GM18520 (cell line): ENCODE data around the gene GAGE12J.
"Not testable (repeated sequence)": the region's sequence is repeated elsewhere in the genome, so short reads cannot be mapped to it uniquely, and the experiment has no call there.

Source experiments
- ATAC-seq: cut with Tn5 transposase; IDR thresholded peaks from one replicate; pipeline ENCODE4 v1.9.1; 2021; ENCODE audit not compliant: unreplicated experiment

GAGE12J gene

GRCh38 chrX:49321737-49322136 is at the start of gene GAGE12J:
Gene GAGE12J (plus strand): TSS chrX:49322037. CDS start chrX:49323194, 1,157 bp downstream.
- ATAC-seq: not testable (repeated sequence)

GRCh38 chrX:49272421-49272820 is 49.4 kb upstream of the GAGE12J start:
- ATAC-seq: no peak

- no peak for ATAC-seq
Measured at GRCh38 chrX:49273181-49273727, 48.6 kb upstream of the GAGE12J start.

- ATAC-seq: no peak
Measured at GRCh38 chrX:49276207-49276606, 45.6 kb upstream of the GAGE12J start.

- no peak for ATAC-seq
Measured at GRCh38 chrX:49276671-49277534, 44.9 kb upstream of the GAGE12J start.

- ATAC-seq: no peak
Measured at GRCh38 chrX:49277535-49277830, 44.4 kb upstream of the GAGE12J start.

GRCh38 chrX:49278081-49278480 is 43.8 kb upstream of the GAGE12J start:
- ATAC-seq: no peak

- no peak for ATAC-seq
Measured at GRCh38 chrX:49282647-49283011, 39.2 kb upstream of the GAGE12J start.

- ATAC-seq: no peak
Measured at GRCh38 chrX:49284212-49284611, 37.6 kb upstream of the GAGE12J start.

- no peak for ATAC-seq
Measured at GRCh38 chrX:49286136-49286535, 35.7 kb upstream of the GAGE12J start.

- no peak for ATAC-seq
Measured at GRCh38 chrX:49286581-49286980, 35.3 kb upstream of the GAGE12J start.

- ATAC-seq: no peak
Measured at GRCh38 chrX:49287665-49288064, 34.2 kb upstream of the GAGE12J start.

GRCh38 chrX:49290215-49290614 is 31.6 kb upstream of the GAGE12J start:
- ATAC-seq: no peak

- ATAC-seq: no peak
Measured at GRCh38 chrX:49291615-49292337, 30.1 kb upstream of the GAGE12J start.

GRCh38 chrX:49292400-49293362 is 29.2 kb upstream of the GAGE12J start:
- no peak for ATAC-seq

- not testable (repeated sequence) for ATAC-seq
Measured at GRCh38 chrX:49299293-49299692, 22.5 kb upstream of the GAGE12J start.

- ATAC-seq: no peak
Measured at GRCh38 chrX:49300703-49301102, 21.1 kb upstream of the GAGE12J start.

GRCh38 chrX:49303346-49303745 is 18.5 kb upstream of the GAGE12J start, which contains the start of gene GAGE10:
Gene GAGE10 (plus strand): TSS chrX:49303646. CDS start chrX:49304860, 1,214 bp downstream.
- no peak for ATAC-seq

- ATAC-seq: not testable (repeated sequence)
Measured at GRCh38 chrX:49307775-49308174, 14.1 kb upstream of the GAGE12J start.

GRCh38 chrX:49308604-49309269 is 13.1 kb upstream of the GAGE12J start:
- ATAC-seq: no peak
